Epithelial cell of prostate (primary cell): ENCODE data around the gene ENPP7.
A peak's percentile ranks its signal among the peaks of the same experiment; 100 is the strongest.

Source experiments
- DNase-seq: peaks from one replicate; pipeline ENCODE4 v3.0.0-alpha.2; 2011; ENCODE audit warnings: low read depth, low spot score
- H3K27ac ChIP-seq: fragments of 450-650 bp; 2 replicates; pipeline ENCODE4 v1.5.1; 2017; ENCODE audit warnings: mild to moderate bottlenecking

The ENPP7 gene

DNA sequence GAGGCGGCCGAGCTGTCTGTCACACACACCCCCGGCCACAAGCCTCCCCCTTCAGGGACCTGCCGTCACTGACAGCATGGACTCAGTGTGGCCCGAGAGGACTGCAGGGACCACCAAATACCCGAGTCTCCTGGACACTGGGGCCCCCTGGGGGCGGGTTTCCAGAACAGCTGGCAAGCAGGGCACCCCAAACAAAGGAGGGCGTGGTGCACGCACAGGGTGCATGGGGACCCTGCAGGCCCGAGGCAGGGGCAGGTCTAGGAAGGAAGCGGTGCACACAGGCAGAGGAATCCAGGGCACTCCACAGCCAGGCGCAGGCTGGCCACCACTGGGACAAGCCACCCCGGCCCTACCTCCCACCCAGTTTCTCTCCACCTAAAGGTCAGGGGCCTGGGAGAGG lies 28.7 kb upstream of the ENPP7 start:
- H3K27ac ChIP-seq: no peak overlapping the region
- DNase-seq: no peak

- H3K27ac ChIP-seq: no peak overlapping the region
- no peak for DNase-seq
These were observed 28.1 kb upstream of the ENPP7 start for GRCh38 chr17:79702550-79703236.

- no peak overlapping the region for H3K27ac ChIP-seq
- no peak for DNase-seq
These were observed 26.1 kb upstream of the ENPP7 start for GRCh38 chr17:79704691-79705090.

- H3K27ac ChIP-seq: no peak overlapping the region
- DNase-seq: no peak
These were observed 25.1 kb upstream of the ENPP7 start for GRCh38 chr17:79705674-79706073.

DNA sequence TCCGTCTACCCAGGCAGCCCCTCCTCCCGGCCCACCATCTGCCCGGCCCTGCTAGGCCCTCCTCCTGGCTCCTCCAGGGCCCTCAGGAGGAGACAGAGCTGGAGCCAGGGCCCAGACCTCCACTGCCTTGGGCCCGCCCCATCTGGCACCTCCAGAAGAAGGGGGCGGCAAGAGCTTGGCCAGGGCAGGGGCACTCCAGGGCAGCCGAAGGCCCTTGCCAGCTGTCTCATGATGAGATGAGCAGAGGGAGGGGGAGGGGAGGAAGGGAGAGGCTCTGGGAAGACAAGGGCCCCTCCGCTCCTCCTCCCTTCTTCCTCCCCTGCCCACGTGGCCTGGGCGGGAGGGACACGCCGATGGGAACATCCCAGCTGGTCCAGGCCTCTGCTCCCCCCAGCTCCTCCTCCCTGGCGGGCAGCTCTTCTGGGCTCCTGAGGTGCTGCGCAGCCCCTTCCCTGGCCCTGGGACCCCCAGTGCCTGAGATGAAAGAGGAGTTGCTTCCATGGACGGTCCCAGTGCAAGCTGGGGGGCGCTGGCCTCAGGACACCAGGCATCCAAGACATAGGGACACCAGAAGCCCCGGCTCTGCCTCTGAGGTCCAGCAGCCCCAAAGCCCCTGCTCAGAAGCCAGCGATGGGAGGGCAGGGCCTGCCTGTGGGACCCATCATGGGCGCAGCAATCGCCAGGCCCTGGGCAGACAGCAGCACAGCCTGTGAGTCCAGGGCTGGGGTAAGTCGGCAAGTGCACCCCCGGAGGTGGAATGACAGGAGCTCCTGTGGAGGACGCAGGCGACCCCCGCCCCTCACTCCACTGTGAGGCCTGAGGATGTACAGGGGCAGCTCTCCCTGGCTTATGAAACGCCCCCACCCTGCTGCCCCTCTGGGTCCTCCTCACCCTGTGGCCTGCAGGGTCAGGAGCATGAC lies 23.6 kb upstream of the ENPP7 start:
- H3K27ac ChIP-seq: no peak overlapping the region
- DNase-seq: no peak

- no peak overlapping the region for H3K27ac ChIP-seq
- DNase-seq: no peak
These were observed 22.5 kb upstream of the ENPP7 start for GRCh38 chr17:79707931-79708891.

DNA sequence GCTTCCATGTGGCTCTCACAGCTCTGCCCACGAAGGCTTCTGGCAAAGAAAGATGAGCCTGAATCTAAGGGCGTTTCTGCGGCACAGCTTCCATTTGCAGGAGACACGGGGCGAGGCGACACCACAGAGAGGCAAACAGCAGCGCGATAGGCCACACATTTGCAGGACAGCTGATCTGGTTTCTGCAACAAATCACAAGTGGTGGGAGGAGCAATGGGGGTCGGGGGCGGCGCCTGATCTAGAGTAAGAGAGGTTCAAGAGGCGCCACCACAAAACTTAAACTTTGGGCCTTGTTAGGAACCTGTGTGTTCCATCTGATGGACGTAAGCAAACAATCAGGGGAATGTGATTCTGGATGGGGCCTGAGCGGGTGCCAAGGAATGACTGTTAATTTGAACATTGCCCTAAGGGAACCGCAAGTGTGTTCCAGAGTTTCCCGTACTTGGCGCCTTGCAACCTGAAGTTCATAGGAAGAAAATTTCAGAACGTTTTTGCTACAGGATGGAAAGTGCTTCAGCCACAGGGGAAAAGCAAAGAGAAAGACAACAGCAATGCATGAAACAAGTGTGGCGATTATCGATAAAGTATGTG lies 18.9 kb upstream of the ENPP7 start:
- H3K27ac ChIP-seq: no peak overlapping the region
- DNase-seq: no peak

GRCh38 chr17:79713391-79713790 lies 17.4 kb upstream of the ENPP7 start:
- no peak overlapping the region for H3K27ac ChIP-seq
- no peak for DNase-seq

- no peak for DNase-seq
- no peak overlapping the region for H3K27ac ChIP-seq
These were observed 16.3 kb upstream of the ENPP7 start for GRCh38 chr17:79714176-79715097.

DNA sequence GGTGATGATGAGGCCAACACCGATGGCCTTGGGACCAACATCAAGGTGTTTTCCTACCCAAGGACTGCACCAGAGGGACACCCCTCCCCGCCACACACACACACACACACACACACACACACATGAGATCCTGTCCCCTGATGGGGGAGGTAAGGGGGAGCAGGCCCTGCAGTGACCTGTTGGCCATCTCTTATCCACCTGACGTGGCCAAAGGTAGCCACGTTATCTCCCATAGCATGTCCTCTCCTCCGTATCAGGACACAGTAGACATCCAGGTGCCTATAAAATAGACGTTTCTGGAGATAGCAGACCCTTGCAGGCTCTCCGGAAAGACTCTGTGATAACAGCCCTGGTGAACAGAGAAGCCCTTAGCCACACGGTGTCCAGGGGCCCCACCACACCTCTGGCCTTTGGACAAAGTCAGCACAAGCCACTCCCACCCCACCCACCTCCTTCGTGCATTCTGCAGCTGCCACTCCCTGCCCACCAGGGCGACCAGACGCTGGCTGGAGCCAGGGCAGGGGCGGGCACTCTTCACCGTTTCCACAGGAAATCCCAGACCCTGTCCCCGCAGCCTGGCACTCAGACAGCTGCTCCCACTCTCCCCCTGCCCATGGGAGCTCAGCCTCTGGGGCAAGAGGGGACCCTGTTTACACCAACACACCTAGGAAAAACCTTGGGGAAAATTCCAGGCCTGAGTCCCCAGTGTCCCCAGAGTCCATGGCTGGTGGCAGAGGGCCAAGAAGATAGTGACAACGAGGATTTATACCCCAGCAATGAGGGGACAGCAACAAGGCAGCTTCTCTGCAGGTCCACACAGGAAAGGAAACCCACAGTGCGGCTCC lies 15.4 kb upstream of the ENPP7 start:
- no peak overlapping the region for H3K27ac ChIP-seq
- DNase-seq: no peak

DNA sequence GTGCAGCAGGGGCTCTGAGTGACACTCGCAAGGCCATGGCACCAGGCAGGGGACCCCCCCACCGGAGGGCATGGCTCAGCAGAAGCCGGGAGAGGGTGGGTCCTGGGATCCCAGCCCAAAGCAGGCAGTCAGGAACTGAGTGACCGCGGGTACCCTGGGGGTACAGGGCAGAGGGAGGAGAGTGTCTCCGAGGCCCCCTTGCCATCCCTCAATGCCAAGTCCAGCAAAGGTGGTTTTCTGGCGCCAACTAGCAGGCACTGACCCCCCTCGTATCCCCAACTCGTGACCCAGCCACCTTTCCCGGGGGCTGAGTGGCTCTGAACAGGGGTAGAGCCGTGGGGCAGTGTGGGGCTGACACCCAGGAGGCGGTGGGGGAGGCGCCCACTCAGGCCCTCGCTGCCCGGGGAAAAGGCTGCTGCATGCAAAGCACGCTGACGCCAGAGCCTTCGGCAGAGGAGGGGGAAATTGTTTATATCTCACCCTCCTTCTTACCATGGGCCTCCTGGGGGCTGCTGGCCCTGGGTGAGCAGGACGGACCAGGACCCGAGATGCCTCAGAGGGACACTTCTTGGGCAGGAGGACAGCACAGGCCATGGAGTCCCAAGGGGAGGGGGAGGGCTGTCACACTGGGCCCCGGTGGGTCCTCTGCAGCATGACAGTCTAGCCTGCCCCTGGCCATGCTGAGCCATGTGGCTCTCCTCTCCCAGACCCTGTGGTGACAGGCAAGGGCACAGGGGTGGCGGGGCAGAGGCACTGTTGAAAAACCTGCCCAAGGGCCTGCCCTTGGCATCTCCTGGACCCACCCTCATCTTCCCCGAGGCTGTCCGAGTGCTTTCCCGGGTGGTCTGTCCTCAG lies 14.6 kb upstream of the ENPP7 start:
- no peak for DNase-seq
- no peak overlapping the region for H3K27ac ChIP-seq

GRCh38 chr17:79720705-79721292 lies 9.9 kb upstream of the ENPP7 start:
- H3K27ac ChIP-seq: no peak overlapping the region
- DNase-seq: no peak

DNA sequence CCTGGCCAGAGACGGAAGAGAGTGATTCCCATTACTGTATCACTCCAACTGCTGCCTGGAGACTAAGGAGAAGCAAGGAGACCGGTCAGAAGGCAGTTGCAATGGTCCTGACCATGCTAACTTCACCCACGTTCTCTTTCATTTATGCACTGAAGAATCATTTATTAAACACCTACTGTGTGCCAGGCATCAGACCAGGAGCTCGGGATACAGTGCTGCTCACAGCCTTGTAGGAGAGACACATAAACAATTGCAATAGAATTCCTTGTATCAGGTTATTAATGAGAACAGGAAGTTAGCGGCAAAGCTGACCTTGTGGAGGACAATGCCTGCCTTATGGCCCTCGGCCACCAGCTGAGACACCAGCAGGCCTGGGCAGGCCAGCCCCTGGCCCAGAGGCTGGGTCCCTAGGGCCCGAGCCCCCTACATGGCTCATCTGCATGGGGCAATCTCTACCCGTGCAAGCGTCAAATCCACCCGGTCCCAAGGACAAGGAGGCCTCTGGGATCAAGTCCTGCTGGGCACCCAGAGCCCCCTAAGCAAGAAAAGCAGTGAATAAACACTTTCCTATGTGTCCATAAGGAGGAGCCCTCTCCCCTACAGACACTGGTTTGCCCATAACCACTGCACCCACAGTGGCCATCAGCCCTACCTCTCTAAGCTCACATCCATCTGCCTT lies 8.6 kb upstream of the ENPP7 start:
- no peak for DNase-seq

GRCh38 chr17:79722787-79723186 lies 8.0 kb upstream of the ENPP7 start:
- no peak overlapping the region for H3K27ac ChIP-seq
- no peak for DNase-seq

More for the DNA sequence above, 8.6 kb upstream of the ENPP7 start:
- no peak overlapping the region for H3K27ac ChIP-seq

- DNase-seq: peak; percentile 37
- no peak overlapping the region for H3K27ac ChIP-seq
These were observed 2.4 kb upstream of the ENPP7 start for GRCh38 chr17:79728169-79728907.
